Measurements from ENCODE around the gene ARHGEF35.
"Not testable (repeated sequence)": the region's sequence is repeated elsewhere in the genome, so short reads cannot be mapped to it uniquely, and the experiment has no call there.

Gene ARHGEF35

GRCh38 chr7:144179165-144179479, 16.5 kb downstream of the ARHGEF35 start:
- H3K9me3 ChIP-seq (ENCODE audit: control insufficient read depth, low read length); H3K27ac ChIP-seq (ENCODE audit: insufficient read depth, low read depth, low read length, poor library complexity, severe bottlenecking); H3K36me3 ChIP-seq (ENCODE audit: control insufficient read depth, insufficient read depth, low read length); H3K4me1 ChIP-seq (ENCODE audit: control insufficient read depth, insufficient read depth, low read length); H3K27me3 ChIP-seq (ENCODE audit: control insufficient read depth, insufficient read depth, low read length, poor library complexity, severe bottlenecking); H3K4me3 ChIP-seq (ENCODE audit: insufficient read depth, low read depth, low read length): not testable (repeated sequence)
- no CpG with 5 or more reads among the region's 2 CpGs for WGBS, 2 experiments

GRCh38 chr7:144178380-144179164, 17.1 kb downstream of the ARHGEF35 start:
- not testable (repeated sequence) for H3K27ac ChIP-seq (ENCODE audit: insufficient read depth, low read depth, low read length, poor library complexity, severe bottlenecking); H3K4me3 ChIP-seq (ENCODE audit: insufficient read depth, low read depth, low read length); H3K4me1 ChIP-seq (ENCODE audit: control insufficient read depth, insufficient read depth, low read length); H3K27me3 ChIP-seq (ENCODE audit: control insufficient read depth, insufficient read depth, low read length, poor library complexity, severe bottlenecking); H3K9me3 ChIP-seq (ENCODE audit: control insufficient read depth, low read length); H3K36me3 ChIP-seq (ENCODE audit: control insufficient read depth, insufficient read depth, low read length)
- WGBS, 2 experiments, result 4% methylated on average over 2 of the region's 10 CpGs; no CpG with 5 or more reads in 1 of the 2 experiments

GRCh38 chr7:144174613-144175012, 21.0 kb downstream of the ARHGEF35 start:
- 85 to 89% methylated on average over 5 of the region's 5 CpGs for WGBS, 2 experiments
- Histone ChIP-seq H3K27me3 (ENCODE audit: control insufficient read depth, insufficient read depth, low read length, poor library complexity, severe bottlenecking) (no peaks in the 10 kb centered on the region), H3K4me1 (ENCODE audit: control insufficient read depth, insufficient read depth, low read length) (no peaks in the 10 kb centered on the region), H3K9me3 (ENCODE audit: control insufficient read depth, low read length) (no peaks in the 10 kb centered on the region), H3K27ac (ENCODE audit: insufficient read depth, low read depth, low read length, poor library complexity, severe bottlenecking) (no peak overlapping the region), H3K4me3 (ENCODE audit: insufficient read depth, low read depth, low read length) (no peak overlapping the region), H3K36me3 (ENCODE audit: control insufficient read depth, insufficient read depth, low read length) (no peaks in the 10 kb centered on the region)

GRCh38 chr7:144171594-144172350, 23.9 kb downstream of the ARHGEF35 start:
- H3K36me3 ChIP-seq (ENCODE audit: control insufficient read depth, insufficient read depth, low read length); H3K27ac ChIP-seq (ENCODE audit: insufficient read depth, low read depth, low read length, poor library complexity, severe bottlenecking); H3K4me1 ChIP-seq (ENCODE audit: control insufficient read depth, insufficient read depth, low read length); H3K27me3 ChIP-seq (ENCODE audit: control insufficient read depth, insufficient read depth, low read length, poor library complexity, severe bottlenecking); H3K4me3 ChIP-seq (ENCODE audit: insufficient read depth, low read depth, low read length); H3K9me3 ChIP-seq (ENCODE audit: control insufficient read depth, low read length): not testable (repeated sequence)
- 92 to 94% methylated on average over 4 of the region's 4 CpGs for WGBS, 2 experiments

- WGBS, 2 experiments, result 87 to 93% methylated on average over 2 of the region's 2 CpGs
- Histone ChIP-seq H3K27ac (ENCODE audit: insufficient read depth, low read depth, low read length, poor library complexity, severe bottlenecking) (no peak overlapping the region), H3K4me1 (ENCODE audit: control insufficient read depth, insufficient read depth, low read length) (no peaks in the 10 kb centered on the region), H3K4me3 (ENCODE audit: insufficient read depth, low read depth, low read length) (no peak overlapping the region), H3K36me3 (ENCODE audit: control insufficient read depth, insufficient read depth, low read length) (no peaks in the 10 kb centered on the region), H3K27me3 (ENCODE audit: control insufficient read depth, insufficient read depth, low read length, poor library complexity, severe bottlenecking) (no peaks in the 10 kb centered on the region), H3K9me3 (ENCODE audit: control insufficient read depth, low read length) (no peaks in the 10 kb centered on the region)
Observed at GRCh38 chr7:144164784-144165183, 30.8 kb downstream of the ARHGEF35 start.

GRCh38 chr7:144158861-144159260, 36.8 kb downstream of the ARHGEF35 start:
- H3K27ac ChIP-seq (ENCODE audit: insufficient read depth, low read depth, low read length, poor library complexity, severe bottlenecking), result no peak overlapping the region
- no peaks in the 10 kb centered on the region for H3K27me3 ChIP-seq (ENCODE audit: control insufficient read depth, insufficient read depth, low read length, poor library complexity, severe bottlenecking)
- no peaks in the 10 kb centered on the region for H3K4me1 ChIP-seq (ENCODE audit: control insufficient read depth, insufficient read depth, low read length)
- H3K36me3 ChIP-seq (ENCODE audit: control insufficient read depth, insufficient read depth, low read length), result no peaks in the 10 kb centered on the region
- H3K9me3 ChIP-seq (ENCODE audit: control insufficient read depth, low read length), result no peaks in the 10 kb centered on the region
- WGBS, 2 experiments, result 100% methylated on average over 1 of the region's 1 CpG
- H3K4me3 ChIP-seq (ENCODE audit: insufficient read depth, low read depth, low read length), result no peak overlapping the region

GRCh38 chr7:144148224-144148827, 47.3 kb downstream of the ARHGEF35 start:
- H3K4me1 ChIP-seq (ENCODE audit: control insufficient read depth, insufficient read depth, low read length), result no peaks in the 10 kb centered on the region
- H3K36me3 ChIP-seq (ENCODE audit: control insufficient read depth, insufficient read depth, low read length), result no peaks in the 10 kb centered on the region
- no peaks in the 10 kb centered on the region for H3K27me3 ChIP-seq (ENCODE audit: control insufficient read depth, insufficient read depth, low read length, poor library complexity, severe bottlenecking)
- H3K4me3 ChIP-seq (ENCODE audit: insufficient read depth, low read depth, low read length), result no peak overlapping the region
- H3K27ac ChIP-seq (ENCODE audit: insufficient read depth, low read depth, low read length, poor library complexity, severe bottlenecking), result no peak overlapping the region
- WGBS, 2 experiments, result 81 to 88% methylated on average over 2 of the region's 2 CpGs
- H3K9me3 ChIP-seq (ENCODE audit: control insufficient read depth, low read length), result no peaks in the 10 kb centered on the region

GRCh38 chr7:144144426-144144825, 51.2 kb downstream of the ARHGEF35 start:
- Histone ChIP-seq H3K27me3 (ENCODE audit: control insufficient read depth, insufficient read depth, low read length, poor library complexity, severe bottlenecking) (no peaks in the 10 kb centered on the region), H3K4me3 (ENCODE audit: insufficient read depth, low read depth, low read length) (no peak overlapping the region), H3K9me3 (ENCODE audit: control insufficient read depth, low read length) (no peaks in the 10 kb centered on the region), H3K36me3 (ENCODE audit: control insufficient read depth, insufficient read depth, low read length) (no peaks in the 10 kb centered on the region), H3K27ac (ENCODE audit: insufficient read depth, low read depth, low read length, poor library complexity, severe bottlenecking) (no peak overlapping the region), H3K4me1 (ENCODE audit: control insufficient read depth, insufficient read depth, low read length) (no peaks in the 10 kb centered on the region)
- WGBS, 2 experiments, result 94 to 97% methylated on average over 3 of the region's 3 CpGs

GRCh38 chr7:144142187-144142586, 53.4 kb downstream of the ARHGEF35 start:
- WGBS, 2 experiments, result 91 to 96% methylated on average over 3 of the region's 3 CpGs
- H3K27ac ChIP-seq (ENCODE audit: insufficient read depth, low read depth, low read length, poor library complexity, severe bottlenecking), result no peak overlapping the region
- H3K9me3 ChIP-seq (ENCODE audit: control insufficient read depth, low read length), result no peaks in the 10 kb centered on the region
- H3K27me3 ChIP-seq (ENCODE audit: control insufficient read depth, insufficient read depth, low read length, poor library complexity, severe bottlenecking), result no peaks in the 10 kb centered on the region
- no peaks in the 10 kb centered on the region for H3K4me1 ChIP-seq (ENCODE audit: control insufficient read depth, insufficient read depth, low read length)
- H3K36me3 ChIP-seq (ENCODE audit: control insufficient read depth, insufficient read depth, low read length), result no peaks in the 10 kb centered on the region
- H3K4me3 ChIP-seq (ENCODE audit: insufficient read depth, low read depth, low read length), result no peak overlapping the region

GRCh38 chr7:144137501-144137900, 58.1 kb downstream of the ARHGEF35 start:
- Histone ChIP-seq H3K4me3 (ENCODE audit: insufficient read depth, low read depth, low read length) (no peak overlapping the region), H3K9me3 (ENCODE audit: control insufficient read depth, low read length) (no peaks in the 10 kb centered on the region), H3K4me1 (ENCODE audit: control insufficient read depth, insufficient read depth, low read length) (no peaks in the 10 kb centered on the region), H3K27me3 (ENCODE audit: control insufficient read depth, insufficient read depth, low read length, poor library complexity, severe bottlenecking) (no peaks in the 10 kb centered on the region), H3K27ac (ENCODE audit: insufficient read depth, low read depth, low read length, poor library complexity, severe bottlenecking) (no peak overlapping the region), H3K36me3 (ENCODE audit: control insufficient read depth, insufficient read depth, low read length) (no peaks in the 10 kb centered on the region)
- WGBS, 2 experiments, result 83 to 91% methylated on average over 1 of the region's 1 CpG

All from ectodermal cell (in vitro differentiated cells).